Naive thymus-derived CD4-positive, alpha-beta T cell (primary cell): ENCODE measurements around the gene SAMD8. TPM values are rescaled to one million over a fixed set of nuclear protein-coding genes. Genes with fewer than 3 reads are reported as not detected.
A peak's percentile ranks its signal among the peaks of the same experiment; 100 is the strongest.
"Not testable (repeated sequence)": the region's sequence is repeated elsewhere in the genome, so short reads cannot be mapped to it uniquely, and the experiment has no call there.

Experiments
- ATAC-seq: fragments of 150-1000 bp; cut with Tn5 transposase; 2 replicates; pipeline ENCODE4 v1.10.0; 2021; ENCODE audit warnings: mild to moderate bottlenecking, moderate library complexity
- CTCF ChIA-PET: fragments of 350-600 bp; sonication (Branson Sonifier 250); formaldehyde crosslinking; loops from one replicate; lab custom pipeline; 2021; ENCODE audit warnings: antibody characterized with exemption; lab: Charles Lee
- POLR2A ChIA-PET: fragments of 350-600 bp; sonication (Branson Sonifier 250); formaldehyde crosslinking; loops from one replicate; lab custom pipeline; 2021; ENCODE audit warnings: antibody characterized with exemption, inconsistent platforms; lab: Charles Lee
- DNase-seq, 9 donors: peaks; one replicate each; pipeline versions ENCODE4 v3.0.0 to v3.0.0-alpha.2; 2020 to 2022; ENCODE audit warnings: mixed read lengths in 1 of 9
- H3K27ac ChIP-seq: one replicate; pipeline ENCODE4 v1.7.0; 2013; ENCODE audit warnings: mild to moderate bottlenecking, low read depth, low read length, moderate library complexity
- H3K27me3 ChIP-seq, 2 donors: one replicate each; pipeline ENCODE4 v1.7.0; 2013; ENCODE audit warnings: low read length in 2 of 2, mild to moderate bottlenecking in 2 of 2, moderate library complexity in 2 of 2; ENCODE audit not compliant: control insufficient read depth in 2 of 2, insufficient read depth in 2 of 2
- H3K36me3 ChIP-seq, 3 experiments: 1 replicate in 2 of 3; 2 replicates in 1 of 3; pipeline ENCODE4 v1.7.0; 2013; ENCODE audit warnings: low read length in 3 of 3, mild to moderate bottlenecking in 3 of 3, moderate library complexity in 1 of 3; ENCODE audit not compliant: insufficient read depth in 3 of 3, control insufficient read depth in 2 of 3
- H3K4me1 ChIP-seq, 2 donors: one replicate each; pipeline ENCODE4 v1.7.0; 2013; ENCODE audit warnings: low read length in 2 of 2, mild to moderate bottlenecking in 2 of 2, moderate library complexity in 1 of 2; ENCODE audit not compliant: control insufficient read depth in 2 of 2, insufficient read depth in 2 of 2
- H3K4me3 ChIP-seq: 2 replicates; pipeline ENCODE4 v1.7.0; 2013; ENCODE audit warnings: mild to moderate bottlenecking, low read length
- H3K9me3 ChIP-seq, 3 experiments: 1 replicate in 2 of 3; 2 replicates in 1 of 3; pipeline ENCODE4 v1.7.0; 2013; ENCODE audit warnings: low read length in 3 of 3; ENCODE audit not compliant: control insufficient read depth in 2 of 3
- H3K27ac Mint-ChIP-seq, 9 donors: one replicate each; pipeline ENCODE4 v1.8.0; 2020 to 2022; ENCODE audit warnings: mixed read lengths in 9 of 9, mild to moderate bottlenecking in 8 of 9, moderate library complexity in 5 of 9, inconsistent platforms in 2 of 9
- H3K27me3 Mint-ChIP-seq, 5 donors: one replicate each; pipeline ENCODE4 v1.8.0; 2021 to 2022; ENCODE audit warnings: mixed read lengths in 5 of 5, mild to moderate bottlenecking in 1 of 5
- H3K36me3 Mint-ChIP-seq, 5 donors: one replicate each; pipeline ENCODE4 v1.8.0; 2020 to 2022; ENCODE audit warnings: mixed read lengths in 5 of 5, mild to moderate bottlenecking in 3 of 5, inconsistent platforms in 1 of 5
- H3K4me1 Mint-ChIP-seq, 7 donors: one replicate each; pipeline ENCODE4 v1.8.0; 2020 to 2022; ENCODE audit warnings: mixed read lengths in 7 of 7, mild to moderate bottlenecking in 3 of 7, inconsistent platforms in 1 of 7
- H3K4me3 Mint-ChIP-seq, 10 donors: one replicate each; pipeline ENCODE4 v1.8.0; 2020 to 2022; ENCODE audit warnings: mild to moderate bottlenecking in 10 of 10, mixed read lengths in 10 of 10, moderate library complexity in 6 of 10, inconsistent platforms in 2 of 10
- H3K9me3 Mint-ChIP-seq, 11 donors: one replicate each; pipeline ENCODE4 v1.8.0; 2020 to 2022; ENCODE audit warnings: mixed read lengths in 11 of 11, mild to moderate bottlenecking in 4 of 11, inconsistent platforms in 1 of 11, moderate library complexity in 1 of 11
- intact Hi-C, 2 donors: fragments of 100-400 bp; cut with micrococcal nuclease; formaldehyde crosslinking; loops; one replicate each; pipeline ENCODE4 v1.15.1; 2023
- polyA plus RNA-seq, 2 donors: library from polyadenylated mRNA; unstranded; fragments of 300-500 nt; fragmentation: Illumina TruSeq; gene quantifications; one replicate each; pipeline ENCODE4 v1.2.3, GENCODE V29; 2021
- total RNA-seq, 6 experiments: library from RNA in 5 of 6; stranded (reverse) in 5 of 6; gene quantifications; 1 replicate in 5 of 6; 2 replicates in 1 of 6; pipeline ENCODE4 v1.2.3 and lab custom pipeline; 2021 to 2026

The SAMD8 gene
- total and polyA plus RNA-seq, 7 experiments from 2014 or later, result 4.5 to 31.7 (median 16.2) TPM

DNA sequence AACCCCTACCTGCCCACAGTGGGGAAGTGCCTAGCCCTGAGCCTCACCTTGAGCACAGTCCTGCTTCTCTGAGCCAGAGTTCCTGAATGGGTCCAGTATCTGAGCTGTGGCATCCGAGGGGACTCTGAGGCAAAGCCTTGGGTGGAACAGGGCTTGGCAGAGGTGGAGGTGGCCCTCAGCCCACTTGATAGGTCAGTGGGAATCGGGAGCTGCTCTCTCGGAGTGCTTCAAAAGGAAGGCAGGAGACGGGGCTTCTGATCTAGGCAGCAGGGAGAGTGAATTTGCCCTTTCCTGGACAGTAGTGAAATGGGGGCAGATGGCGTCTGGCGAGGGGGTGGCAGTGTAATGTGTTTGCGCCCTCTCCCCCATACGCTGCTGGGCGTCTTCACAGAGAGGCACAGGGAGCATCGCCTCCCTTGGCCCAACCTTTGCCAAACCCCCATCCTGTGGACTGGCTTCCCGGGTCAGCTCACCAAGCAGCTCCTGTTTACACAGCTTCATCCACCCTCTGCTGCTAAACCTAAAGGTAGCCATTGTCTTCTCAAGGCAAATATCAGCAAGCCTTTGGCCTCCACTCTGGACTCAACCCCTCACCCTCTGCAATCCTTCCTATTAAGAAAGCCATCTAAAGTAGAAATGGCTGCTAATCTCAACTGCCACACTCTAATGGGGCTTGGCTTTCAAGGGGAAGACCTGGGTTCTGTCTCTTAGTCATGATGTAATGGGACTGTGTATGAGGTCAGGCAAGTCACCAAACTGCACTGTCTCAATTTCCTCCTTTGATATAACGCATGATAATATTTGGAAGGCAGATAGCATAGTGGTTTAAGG, 78.0 kb downstream of the SAMD8 start:
- no peaks in the 10 kb centered on the region for H3K36me3 ChIP-seq
- H3K4me3 ChIP-seq, result no peak overlapping the region
- ATAC-seq (no peak), DNase-seq (no peak)
- no peaks in the 10 kb centered on the region for H3K9me3 Mint-ChIP-seq
- H3K27me3 Mint-ChIP-seq, result no peaks in the 10 kb centered on the region
- peaks cover 0 to 12% (median 7%) of the 10 kb centered on the region in 7 donors for H3K4me1 Mint-ChIP-seq
- no peaks in the 10 kb centered on the region for H3K9me3 ChIP-seq
- peaks cover 0 to 4% (median 2%) of the 10 kb centered on the region in 5 donors for H3K36me3 Mint-ChIP-seq
- H3K27me3 ChIP-seq, result no peaks in the 10 kb centered on the region
- no peak overlapping the region for H3K27ac ChIP-seq
- CTCF ChIA-PET, result interaction anchor here (0.5 to 12.6 kb wide), 3 partner anchors 11 to 998 kb away, joined by 3 to 183 read pairs (median 4); partner anchors contain the start of gene COMTD1
- POLR2A ChIA-PET, result interaction anchor here (0.8 to 1.3 kb wide), 2 partner anchors 18 to 45 kb away, joined by 3 to 8 read pairs; no protein-coding TSS in a partner anchor
- no peak overlapping the region for H3K4me3 Mint-ChIP-seq
- intact Hi-C loops, result loop anchor here in 1 of 2 donors (2.0 kb wide), 1 partner anchor 79 kb away; the partner anchor contains the start of gene SAMD8
- H3K27ac Mint-ChIP-seq, result peak overlapping the region in 4 of 9 donors; percentile 27 to 87 (median 68)
- peaks cover 4 to 5% of the 10 kb centered on the region in 2 donors for H3K4me1 ChIP-seq

DNA sequence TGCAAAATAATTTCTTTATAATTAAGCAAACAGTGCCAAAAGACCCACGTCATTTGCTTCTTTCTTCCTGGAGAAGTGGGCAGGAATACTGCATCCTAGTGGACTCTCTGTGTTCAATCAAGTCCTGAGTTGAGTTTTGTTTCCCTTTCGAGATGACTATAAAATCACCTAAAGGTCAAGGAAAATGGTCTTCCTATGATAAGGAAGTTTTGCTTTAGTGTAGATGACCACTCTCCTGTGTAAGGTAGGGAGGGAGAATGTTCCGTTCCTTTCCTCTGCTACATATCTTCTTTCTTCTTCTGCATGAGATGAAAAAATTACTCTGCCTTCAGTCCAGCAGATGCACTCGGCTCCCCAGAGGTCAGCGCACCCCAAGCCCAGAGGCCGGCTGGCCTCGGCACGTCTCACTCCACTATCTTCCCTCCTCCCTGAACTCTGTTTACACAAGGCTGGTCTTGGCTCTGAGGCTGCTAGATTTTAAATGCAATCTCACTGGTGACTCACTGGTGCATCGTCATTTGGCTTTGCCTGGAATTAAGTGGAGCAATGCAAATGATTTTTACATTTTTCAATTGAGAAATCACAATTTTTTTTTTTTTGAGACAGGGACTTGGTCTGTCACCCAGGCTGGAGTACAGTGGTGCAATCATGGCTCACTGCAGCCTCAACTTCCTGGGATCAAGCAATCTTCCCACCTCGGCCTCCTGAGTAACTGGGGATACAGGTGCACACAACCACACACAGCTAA, 80.5 kb downstream of the SAMD8 start:
- Histone ChIP-seq H3K27ac (no peak overlapping the region), H3K36me3 (no peaks in the 10 kb centered on the region), H3K27me3 (no peaks in the 10 kb centered on the region), H3K9me3 (no peaks in the 10 kb centered on the region), H3K4me1 (peaks cover 4 to 5% of the 10 kb centered on the region in 2 donors), H3K4me3 (no peak overlapping the region)
- intact Hi-C loops, result no loop called here
- ChIA-PET CTCF (interaction anchor here (12.6 kb wide), 1 partner anchor 42 kb away, joined by 183 read pairs; the partner anchor contains the start of gene COMTD1), POLR2A (no interaction called here)
- Mint-ChIP-seq H3K36me3 (peaks cover 0 to 11% (median 4%) of the 10 kb centered on the region in 5 donors), H3K9me3 (no peaks in the 10 kb centered on the region), H3K4me3 (no peak overlapping the region), H3K27ac (peak overlapping the region in 2 of 9 donors; percentile 13 to 33), H3K4me1 (peaks cover 0 to 8% (median 7%) of the 10 kb centered on the region in 7 donors), H3K27me3 (no peaks in the 10 kb centered on the region)
- no peak for DNase-seq
- peak; percentile 68 for ATAC-seq

DNA sequence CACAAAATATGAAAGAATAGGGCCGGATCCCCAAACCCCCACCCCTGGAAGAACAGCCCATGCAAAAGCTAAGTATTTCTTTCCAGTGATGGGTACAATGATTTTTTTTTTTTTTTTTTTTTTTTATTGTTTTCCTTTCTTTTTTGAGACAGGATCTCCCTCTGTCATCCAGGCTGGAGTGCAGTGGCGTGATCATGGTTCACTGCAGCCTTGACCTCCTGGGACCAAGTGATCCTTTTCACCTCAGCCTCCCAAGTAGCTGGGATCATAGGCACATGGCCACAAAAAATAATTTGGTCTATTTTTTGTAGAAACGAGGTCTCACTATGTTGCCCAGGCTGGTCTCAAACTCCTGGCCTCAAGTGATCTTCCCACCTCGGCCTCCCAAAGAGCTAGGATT, 83.2 kb downstream of the SAMD8 start:
- H3K4me3 ChIP-seq, H3K9me3 Mint-ChIP-seq, DNase-seq, H3K27ac Mint-ChIP-seq, intact Hi-C loops, H3K4me1 Mint-ChIP-seq, H3K4me3 Mint-ChIP-seq, H3K27me3 ChIP-seq, H3K36me3 ChIP-seq, ATAC-seq, H3K27me3 Mint-ChIP-seq, H3K27ac ChIP-seq, H3K9me3 ChIP-seq, H3K4me1 ChIP-seq: not testable (repeated sequence)
- peaks cover 0 to 14% (median 4%) of the 10 kb centered on the region in 5 donors for H3K36me3 Mint-ChIP-seq
- ChIA-PET POLR2A (interaction anchor here (0.6 kb wide), 1 partner anchor 69 kb away, joined by 3 read pairs; no protein-coding TSS in a partner anchor), CTCF (interaction anchor here (0.6 to 0.7 kb wide), 2 partner anchors 790 to 928 kb away, joined by 3 to 5 read pairs; no protein-coding TSS in a partner anchor)

DNA sequence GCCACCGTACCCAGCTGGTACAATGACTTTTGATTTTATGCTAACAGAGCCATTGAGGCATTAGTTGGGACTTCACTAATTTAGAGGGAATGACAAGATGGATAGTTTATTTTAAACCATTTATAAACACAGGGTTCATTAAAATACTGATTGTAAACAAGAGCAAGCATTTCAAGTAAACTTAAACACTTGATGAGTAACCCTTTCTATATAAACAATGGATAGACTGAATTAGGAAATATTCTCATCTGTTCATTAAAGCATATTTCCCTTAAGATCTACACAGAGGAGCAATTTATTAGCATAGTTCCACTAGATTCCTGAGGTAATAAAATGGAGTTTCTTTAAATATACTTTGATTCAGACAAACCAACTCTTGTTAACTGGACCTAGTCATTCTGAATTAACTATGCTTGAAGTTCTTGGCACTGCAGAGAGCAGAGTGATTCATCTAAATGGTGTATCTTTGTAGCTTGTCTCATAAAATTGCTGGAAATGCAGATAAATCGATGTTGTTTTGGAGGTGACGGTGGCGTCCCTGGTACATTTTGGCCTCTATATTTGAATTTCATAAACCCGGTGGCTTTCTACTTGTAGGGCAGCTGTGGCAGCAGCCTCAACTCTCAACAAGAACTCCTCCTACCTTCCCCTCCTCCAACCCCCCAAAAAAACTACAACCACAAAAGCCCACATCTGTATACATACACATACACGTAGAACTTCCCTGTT, 83.7 kb downstream of the SAMD8 start:
- intact Hi-C loops, result no loop called here
- Histone ChIP-seq H3K4me3 (no peak overlapping the region), H3K27ac (no peak overlapping the region), H3K27me3 (no peaks in the 10 kb centered on the region), H3K4me1 (no peaks in the 10 kb centered on the region), H3K9me3 (no peaks in the 10 kb centered on the region), H3K36me3 (no peaks in the 10 kb centered on the region)
- peaks cover 0 to 14% (median 4%) of the 10 kb centered on the region in 5 donors for H3K36me3 Mint-ChIP-seq
- H3K9me3 Mint-ChIP-seq, result no peaks in the 10 kb centered on the region
- no peak overlapping the region for H3K4me3 Mint-ChIP-seq
- H3K4me1 Mint-ChIP-seq, result peaks cover 0 to 3% (median 0%) of the 10 kb centered on the region in 7 donors
- ChIA-PET CTCF (interaction anchor here (0.7 to 1.6 kb wide), 3 partner anchors 14 to 790 kb away, joined by 3 to 5 read pairs (median 3); no protein-coding TSS in a partner anchor), POLR2A (interaction anchor here (0.6 to 1.7 kb wide), 3 partner anchors 14 to 96 kb away, joined by 3 to 5 read pairs (median 4); no protein-coding TSS in a partner anchor)
- no peak overlapping the region for H3K27ac Mint-ChIP-seq
- ATAC-seq (no peak), DNase-seq (no peak)
- no peaks in the 10 kb centered on the region for H3K27me3 Mint-ChIP-seq

DNA sequence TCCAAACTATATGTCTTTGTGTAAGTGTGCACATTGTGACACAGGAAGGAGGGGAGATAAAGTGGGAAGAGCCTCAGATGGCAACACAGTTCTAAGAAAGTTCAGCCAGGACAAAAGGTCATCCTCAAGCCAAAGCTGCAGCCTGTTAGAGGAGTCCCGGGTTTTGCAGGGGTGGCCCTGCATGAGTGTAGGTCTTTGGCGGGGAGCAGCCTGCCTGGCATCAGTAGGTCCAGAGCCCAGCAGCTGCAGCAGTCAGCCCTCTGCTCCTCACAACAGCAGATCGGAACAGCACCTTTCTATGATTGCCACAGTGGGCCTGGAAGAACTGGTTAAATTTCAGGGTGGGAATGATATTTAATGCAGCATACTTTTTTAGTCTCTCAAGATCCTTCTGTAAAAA, 85.6 kb downstream of the SAMD8 start:
- Mint-ChIP-seq H3K36me3 (peaks cover 0 to 14% (median 2%) of the 10 kb centered on the region in 5 donors), H3K27ac (peak overlapping the region in 1 of 9 donors; percentile 32), H3K4me1 (peaks cover 0 to 6% (median 0%) of the 10 kb centered on the region in 7 donors), H3K27me3 (no peaks in the 10 kb centered on the region), H3K9me3 (no peaks in the 10 kb centered on the region), H3K4me3 (no peak overlapping the region)
- H3K27me3 ChIP-seq, result no peaks in the 10 kb centered on the region
- H3K27ac ChIP-seq, result no peak overlapping the region
- H3K36me3 ChIP-seq, result no peaks in the 10 kb centered on the region
- POLR2A ChIA-PET, result interaction anchor here (1.0 to 1.8 kb wide), 3 partner anchors 12 to 29 kb away, joined by 3 to 4 read pairs (median 3); partner anchors contain the start of gene VDAC2
- H3K4me3 ChIP-seq, result no peak overlapping the region
- intact Hi-C loops, result no loop called here
- ATAC-seq (no peak), DNase-seq (no peak)
- no peaks in the 10 kb centered on the region for H3K9me3 ChIP-seq
- H3K4me1 ChIP-seq, result no peaks in the 10 kb centered on the region
- CTCF ChIA-PET, result interaction anchor here (3.3 kb wide), 1 partner anchor 9 kb away, joined by 16 read pairs; no protein-coding TSS in a partner anchor
